HG02981 (cell line): ENCODE results near the gene ATP8A1.
"Not testable (repeated sequence)": the region's sequence is repeated elsewhere in the genome, so short reads cannot be mapped to it uniquely, and the experiment has no call there.

Experiments used
- ATAC-seq: cut with Tn5 transposase; IDR thresholded peaks from one replicate; pipeline ENCODE4 v1.9.1; 2021; ENCODE audit warnings: mild to moderate bottlenecking, moderate library complexity; ENCODE audit not compliant: unreplicated experiment

The ATP8A1 gene

GRCh38 chr4:42652529-42653231, 4.2 kb downstream of the ATP8A1 start:
- not testable (repeated sequence) for ATAC-seq

DNA sequence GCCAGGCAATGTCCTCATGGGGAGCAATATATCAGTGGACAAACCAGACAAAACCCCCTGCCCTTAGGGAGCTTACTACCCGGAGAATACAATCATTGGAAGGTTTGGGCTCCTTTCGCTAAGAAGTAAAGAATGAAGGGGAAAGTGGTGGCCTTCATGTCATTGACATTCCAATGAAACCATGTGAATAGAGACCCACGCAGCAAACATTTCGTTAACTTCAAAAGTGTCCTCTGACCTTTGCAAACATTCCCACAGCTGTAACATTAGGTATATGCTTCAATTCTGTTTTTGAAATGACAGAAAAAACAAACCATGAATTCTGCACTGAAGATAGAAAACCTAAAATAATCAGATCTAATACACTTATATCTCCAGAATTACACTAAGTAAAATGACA, 7.0 kb downstream of the ATP8A1 start:
- ATAC-seq, result no peak

DNA sequence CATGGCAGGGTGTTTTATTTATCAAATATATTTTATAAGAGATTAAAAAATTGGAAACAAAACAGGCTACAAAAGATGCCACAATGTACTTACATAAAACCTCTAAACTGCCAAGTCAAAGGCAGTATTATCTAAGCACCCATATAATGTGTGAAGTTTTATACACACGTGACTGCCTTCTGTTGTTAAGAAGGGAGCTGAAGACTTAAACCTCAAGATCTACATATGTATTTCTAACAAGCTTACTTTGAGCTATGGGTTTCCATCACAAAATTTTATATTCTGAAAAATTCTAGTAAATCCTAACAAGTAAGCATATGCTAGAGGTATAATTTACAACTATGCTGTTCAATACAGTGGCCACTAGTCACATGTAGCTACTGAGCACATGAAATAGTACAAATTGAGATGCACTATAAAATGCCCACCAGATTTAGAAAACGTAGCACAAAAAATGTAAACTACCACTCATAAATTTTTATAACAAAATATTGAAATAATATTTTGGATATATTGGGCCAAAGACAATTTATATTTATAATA, 9.8 kb downstream of the ATP8A1 start:
- ATAC-seq, result no peak

GRCh38 chr4:42646013-42646784, 10.7 kb downstream of the ATP8A1 start:
- no peak for ATAC-seq

DNA sequence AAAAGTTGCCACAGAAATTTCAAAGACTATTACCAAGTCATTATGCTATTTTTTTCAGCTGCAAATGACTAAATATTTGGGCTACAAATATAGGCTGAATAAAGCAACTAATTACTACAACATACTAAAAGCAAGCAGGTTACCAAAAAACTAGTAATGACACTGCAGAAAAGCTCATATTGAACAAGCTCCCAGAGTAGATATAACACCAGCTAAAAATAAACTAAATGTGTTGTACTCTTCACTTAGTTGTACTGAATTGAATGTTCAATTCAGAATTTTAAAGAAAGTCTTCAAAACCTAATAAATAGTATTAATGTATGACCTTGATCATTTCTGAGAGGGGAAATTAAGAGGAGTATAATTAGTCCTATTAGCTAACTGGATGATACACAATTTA, 12.0 kb downstream of the ATP8A1 start:
- no peak for ATAC-seq

- peak; percentile 76 for ATAC-seq
These were observed 13.2 kb downstream of the ATP8A1 start for GRCh38 chr4:42643685-42644084.

DNA sequence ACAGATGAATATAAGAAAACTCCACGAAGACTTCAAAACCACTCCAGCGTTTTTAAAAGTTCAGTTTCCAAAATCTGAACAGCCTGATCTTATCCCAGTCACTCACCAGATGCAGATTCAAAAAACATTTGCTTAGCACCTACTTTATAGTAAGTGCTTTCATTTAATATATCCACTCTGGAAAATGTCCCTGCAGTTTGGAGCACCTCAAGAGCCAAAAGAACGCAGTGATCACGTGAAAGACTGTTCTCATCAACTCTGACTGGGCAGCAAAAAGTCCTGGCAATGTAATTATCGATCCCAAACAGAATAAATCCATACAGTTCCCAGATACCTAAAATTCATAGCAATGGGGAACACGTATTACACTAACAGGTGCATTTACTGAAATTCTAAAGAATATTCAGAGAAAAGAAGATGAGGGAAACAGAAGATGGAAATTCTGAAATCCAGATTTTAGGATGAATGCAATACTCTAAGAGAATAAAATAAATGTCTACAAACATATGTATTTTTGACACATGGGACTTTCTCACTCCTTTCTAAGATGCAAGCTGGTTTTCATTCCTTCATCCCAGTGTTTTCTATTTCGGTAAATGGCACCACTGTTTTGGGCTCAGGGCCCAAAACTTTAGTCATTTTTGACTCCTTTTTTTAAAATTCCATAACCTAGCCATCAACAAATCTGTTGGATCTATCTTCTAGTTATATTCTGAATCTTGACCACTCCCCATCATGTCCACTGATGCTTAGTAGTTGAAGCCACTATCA, 13.9 kb downstream of the ATP8A1 start:
- no peak for ATAC-seq

GRCh38 chr4:42642101-42642797, 14.7 kb downstream of the ATP8A1 start:
- no peak for ATAC-seq

DNA sequence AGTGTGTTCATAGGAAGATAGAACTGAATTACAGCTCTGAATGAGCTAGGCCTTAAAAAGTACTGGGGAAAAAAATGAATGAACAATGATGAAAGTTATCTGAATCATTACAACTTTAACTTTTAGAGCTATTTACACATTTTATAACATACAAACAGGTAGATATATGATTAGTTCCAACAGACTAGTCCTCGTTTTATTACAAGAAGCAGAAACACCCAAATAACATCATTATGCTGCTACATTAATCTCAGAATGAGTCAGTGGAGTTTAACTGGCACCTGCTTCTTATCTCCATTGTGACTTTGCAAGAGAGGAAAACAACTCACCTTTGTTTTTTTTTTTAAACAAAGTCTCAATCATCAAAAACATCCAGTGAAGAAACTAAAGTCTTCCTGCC, 15.2 kb downstream of the ATP8A1 start:
- ATAC-seq, result no peak

GRCh38 chr4:42641161-42641560, 15.7 kb downstream of the ATP8A1 start:
- no peak for ATAC-seq

- ATAC-seq, result no peak
These were observed 16.3 kb downstream of the ATP8A1 start for GRCh38 chr4:42640613-42641012.

DNA sequence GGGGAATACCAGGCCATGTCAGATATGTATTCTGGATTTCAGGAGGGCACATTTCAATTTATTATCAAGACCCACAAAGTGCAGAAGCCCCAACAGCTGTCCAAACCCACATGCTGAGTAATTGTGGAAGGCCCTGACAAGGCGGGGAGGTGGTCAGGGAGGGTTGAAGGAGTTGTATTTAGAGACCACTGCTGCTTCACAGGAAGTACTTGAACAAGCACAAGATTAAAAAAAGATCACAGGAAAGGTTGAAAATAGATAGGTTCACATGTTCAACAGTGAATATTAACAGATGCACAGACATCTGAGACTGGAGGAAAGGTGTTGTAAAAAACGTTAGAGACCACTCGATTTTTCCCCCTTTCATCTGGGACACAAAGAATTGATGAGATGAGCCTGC, 17.9 kb downstream of the ATP8A1 start:
- peak; percentile 70 for ATAC-seq

DNA sequence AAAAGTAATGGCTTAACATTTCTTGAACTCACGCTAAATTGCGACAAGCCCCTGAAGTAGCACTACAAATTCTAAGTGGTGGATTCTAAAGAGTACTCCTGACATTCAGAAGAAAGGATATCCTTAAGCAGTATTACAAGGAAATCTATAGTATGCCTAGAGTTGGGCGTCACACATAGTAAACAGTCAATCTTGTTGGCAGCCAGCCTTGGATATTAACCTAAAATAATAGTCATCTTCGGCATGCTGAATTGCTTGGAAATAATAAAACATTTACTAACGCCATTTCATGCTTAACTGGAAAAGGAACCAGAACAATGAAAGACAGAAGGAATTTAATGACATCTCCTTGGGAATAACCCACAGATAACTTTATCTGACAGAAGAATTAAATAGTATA, 18.6 kb downstream of the ATP8A1 start:
- no peak for ATAC-seq

- no peak for ATAC-seq
These were observed 19.0 kb downstream of the ATP8A1 start for GRCh38 chr4:42637867-42638266.

DNA sequence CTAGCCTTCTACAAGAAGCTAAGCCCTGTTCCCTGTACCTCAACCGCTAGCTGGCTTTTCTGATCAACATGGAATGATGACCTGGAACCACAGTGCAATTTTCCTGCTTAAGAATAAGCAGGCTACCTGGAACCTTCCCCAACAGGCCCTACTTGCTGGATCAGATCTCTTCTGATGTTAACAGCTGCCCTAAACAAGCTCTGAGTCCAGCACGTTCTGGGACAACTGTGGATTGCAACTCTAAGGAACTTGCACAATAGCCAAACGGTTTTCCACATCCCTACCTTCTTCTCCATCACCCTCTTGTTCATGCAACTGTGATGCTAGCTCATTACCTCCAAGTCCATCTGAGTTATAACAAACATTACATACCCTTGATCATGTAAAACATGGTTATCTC, 19.8 kb downstream of the ATP8A1 start:
- no peak for ATAC-seq

DNA sequence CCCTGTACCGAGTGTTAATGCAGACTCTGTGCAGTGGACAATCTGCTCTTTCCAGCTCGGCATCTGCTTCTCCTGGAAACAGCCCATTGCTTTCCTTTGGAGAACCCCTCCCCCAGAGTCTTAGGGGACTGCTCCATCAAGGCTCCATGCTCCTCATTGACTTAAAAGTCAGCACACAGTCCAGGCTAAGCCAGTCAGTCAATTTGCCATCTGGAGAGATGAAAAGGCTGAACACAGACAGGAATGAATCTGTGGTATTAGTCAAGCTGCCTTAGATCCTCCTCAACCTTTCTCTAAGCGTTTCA, 20.3 kb downstream of the ATP8A1 start:
- ATAC-seq, result no peak

GRCh38 chr4:42633605-42634388, 23.1 kb downstream of the ATP8A1 start:
- ATAC-seq, result peak; percentile 60

- ATAC-seq, result no peak
These were observed 24.1 kb downstream of the ATP8A1 start for GRCh38 chr4:42632653-42633382.

GRCh38 chr4:42630908-42631307, 26.0 kb downstream of the ATP8A1 start:
- no peak for ATAC-seq

DNA sequence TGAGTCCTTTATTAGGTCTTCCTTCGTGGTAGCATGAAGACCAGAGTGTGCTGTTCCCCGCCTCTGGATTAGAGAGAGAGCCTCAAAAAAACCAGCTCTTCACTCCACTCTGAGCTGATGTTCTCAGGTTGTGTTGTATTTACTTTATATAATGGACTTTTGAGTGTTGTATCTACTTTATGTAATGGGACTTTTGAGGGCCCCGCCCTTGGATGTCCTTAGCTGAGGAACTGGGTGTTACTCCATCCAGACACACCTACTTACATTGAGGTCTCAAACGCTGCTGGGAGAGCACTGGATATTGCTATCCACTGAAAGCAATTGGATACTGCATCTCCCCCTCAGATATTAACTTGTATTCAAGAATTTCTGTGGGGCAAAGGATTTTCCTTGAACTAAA, 28.2 kb downstream of the ATP8A1 start:
- ATAC-seq, result no peak
